HG03060 (cell line): ENCODE data around the gene ACOT11.
"Not testable (repeated sequence)": the region's sequence is repeated elsewhere in the genome, so short reads cannot be mapped to it uniquely, and the experiment has no call there.

Experiments used
- ATAC-seq: cut with Tn5 transposase; IDR thresholded peaks from one replicate; pipeline ENCODE4 v1.9.1; 2021; ENCODE audit warnings: low read depth, moderate number of reproducible peaks; ENCODE audit not compliant: unreplicated experiment

The ACOT11 gene

GRCh38 chr1:54606990-54607325, 58.9 kb downstream of the ACOT11 start:
- no peak for ATAC-seq

GRCh38 chr1:54607821-54608565, 60.0 kb downstream of the ACOT11 start:
- no peak for ATAC-seq

- ATAC-seq, result no peak
Measured at GRCh38 chr1:54608566-54609230, 60.7 kb downstream of the ACOT11 start.

- no peak for ATAC-seq
Measured at GRCh38 chr1:54609301-54609921, 61.4 kb downstream of the ACOT11 start.

GRCh38 chr1:54610048-54610447, 62.0 kb downstream of the ACOT11 start:
- ATAC-seq, result no peak

GRCh38 chr1:54610601-54611580, 62.9 kb downstream of the ACOT11 start:
- no peak for ATAC-seq

- ATAC-seq, result no peak
Measured at GRCh38 chr1:54611621-54612020, 63.6 kb downstream of the ACOT11 start.

GRCh38 chr1:54614024-54614423, 66.0 kb downstream of the ACOT11 start:
- ATAC-seq, result no peak

GRCh38 chr1:54614563-54614962, 66.5 kb downstream of the ACOT11 start:
- no peak for ATAC-seq

GRCh38 chr1:54615531-54616279, 67.7 kb downstream of the ACOT11 start:
- ATAC-seq, result no peak

- ATAC-seq, result no peak
Measured at GRCh38 chr1:54619749-54620148, 71.7 kb downstream of the ACOT11 start.

GRCh38 chr1:54623216-54624007, 75.4 kb downstream of the ACOT11 start, which contains the start of gene FAM151A:
TSS of gene FAM151A (minus strand) at chr1:54623525. CDS start at chr1:54623395, 130 bp downstream.
- no peak for ATAC-seq

GRCh38 chr1:54624466-54625464, 76.7 kb downstream of the ACOT11 start:
- no peak for ATAC-seq

GRCh38 chr1:54627196-54627595, 79.2 kb downstream of the ACOT11 start:
- no peak for ATAC-seq

- not testable (repeated sequence) for ATAC-seq
Measured at GRCh38 chr1:54635804-54636203, 87.8 kb downstream of the ACOT11 start.

- not testable (repeated sequence) for ATAC-seq
Measured at GRCh38 chr1:54636461-54637446, 88.7 kb downstream of the ACOT11 start.

GRCh38 chr1:54640361-54640760, 92.3 kb downstream of the ACOT11 start:
- ATAC-seq, result no peak
